Erythroblast (primary cell): Measurements from ENCODE around the gene FSTL4.

ENCODE experiments used
- GATA1 ChIP-seq: IDR thresholded peaks from 2 replicates; pipeline ENCODE4 v1.6.1; 2011; ENCODE audit warnings: low read depth, mild to moderate bottlenecking, control low read depth, low read length, moderate library complexity
- POLR2A ChIP-seq: IDR thresholded peaks from 2 replicates; pipeline ENCODE4 v1.6.1; 2011; ENCODE audit warnings: mild to moderate bottlenecking, low read length

GRCh38 chr5:133627180-133627579 lies 14.8 kb upstream of the FSTL4 start:
- TF ChIP-seq POLR2A (no peak), GATA1 (no peak)
